NCI-H2196 treated with DMSO at 0.1 percent for 48 hours (cell line): ENCODE data around the gene VAV1.
A peak's percentile ranks its signal among the peaks of the same experiment; 100 is the strongest.

Source experiments
- DNase-seq: peaks from one replicate; lab custom pipeline; 2025; ENCODE audit not compliant: unreplicated experiment; lab: John Stamatoyannopoulos, UW

The VAV1 gene

GRCh38 chr19:6772028-6772865 lies at the start of gene VAV1:
VAV1 (plus strand) TSS chr19:6772708; CDS start chr19:6772808, 100 bp downstream.
- no peak for DNase-seq

GRCh38 chr19:6723108-6723618 lies 49.3 kb upstream of the VAV1 start:
- no peak for DNase-seq

GRCh38 chr19:6723738-6724137 lies 48.8 kb upstream of the VAV1 start:
- no peak for DNase-seq

GRCh38 chr19:6724631-6725492 lies 47.6 kb upstream of the VAV1 start:
- DNase-seq, result no peak

GRCh38 chr19:6725513-6726231 lies 46.8 kb upstream of the VAV1 start:
- no peak for DNase-seq

GRCh38 chr19:6728346-6728745 lies 44.2 kb upstream of the VAV1 start:
- no peak for DNase-seq

- DNase-seq, result no peak
Observed at GRCh38 chr19:6729573-6730152, 42.8 kb upstream of the VAV1 start.

- no peak for DNase-seq
Observed at GRCh38 chr19:6730153-6730804, 42.2 kb upstream of the VAV1 start.

- no peak for DNase-seq
Observed at GRCh38 chr19:6730941-6731670, 41.4 kb upstream of the VAV1 start.

- no peak for DNase-seq
Observed at GRCh38 chr19:6731822-6732221, 40.7 kb upstream of the VAV1 start.

GRCh38 chr19:6732803-6733337 lies 39.6 kb upstream of the VAV1 start:
- no peak for DNase-seq

GRCh38 chr19:6733338-6734095 lies 39.0 kb upstream of the VAV1 start:
- DNase-seq, result no peak

- no peak for DNase-seq
Observed at GRCh38 chr19:6734096-6734696, 38.3 kb upstream of the VAV1 start.

- no peak for DNase-seq
Observed at GRCh38 chr19:6735181-6735911, 37.2 kb upstream of the VAV1 start.

- peak; percentile 29 for DNase-seq
Observed at GRCh38 chr19:6736169-6736916, 36.2 kb upstream of the VAV1 start.

- DNase-seq, result no peak
Observed at GRCh38 chr19:6736917-6737283, 35.6 kb upstream of the VAV1 start.
